Mesendoderm (in vitro differentiated cells): ENCODE data around the gene SMYD2.

Experiments used
- DNase-seq: peaks from one replicate; pipeline ENCODE4 v3.0.0; 2013
- H2AK5ac ChIP-seq: 2 replicates; pipeline ENCODE4 v1.6.1; 2013; ENCODE audit warnings: low read length, inconsistent platforms
- H2BK120ac ChIP-seq: 2 replicates; pipeline ENCODE4 v1.6.1; 2013; ENCODE audit warnings: low read depth, mild to moderate bottlenecking, low read length, moderate library complexity, mixed read lengths
- H2BK15ac ChIP-seq: replicated peaks from 2 replicates; pipeline ENCODE4 v1.6.1; 2013; ENCODE audit warnings: low read depth, mild to moderate bottlenecking, moderate library complexity
- H2BK5ac ChIP-seq: 2 replicates; pipeline ENCODE4 v1.6.1; 2013; ENCODE audit warnings: low read length, inconsistent platforms
- H3K18ac ChIP-seq: 2 replicates; pipeline ENCODE4 v1.6.1; 2013; ENCODE audit warnings: mild to moderate bottlenecking, low read length, mixed read lengths
- H3K23ac ChIP-seq: one replicate; pipeline ENCODE4 v1.6.1; 2013; ENCODE audit warnings: low read length
- H3K27ac ChIP-seq: 2 replicates; pipeline ENCODE4 v1.5.1; 2013; ENCODE audit warnings: low read depth, mild to moderate bottlenecking, inconsistent platforms, low read length, moderate library complexity
- H3K27me3 ChIP-seq: 2 replicates; pipeline ENCODE4 v1.6.1; 2013; ENCODE audit warnings: low read length, control low read depth, mild to moderate bottlenecking, inconsistent platforms; ENCODE audit not compliant: insufficient read depth, poor library complexity
- H3K36me3 ChIP-seq: 2 replicates; pipeline ENCODE4 v1.6.1; 2013; ENCODE audit warnings: low read length, inconsistent platforms; ENCODE audit not compliant: control insufficient read depth, insufficient read depth
- H3K4ac ChIP-seq: one replicate; pipeline ENCODE4 v1.6.1; 2013; ENCODE audit warnings: low read depth, mild to moderate bottlenecking, low read length, moderate library complexity
- H3K4me1 ChIP-seq: 2 replicates; pipeline ENCODE4 v1.6.1; 2013; ENCODE audit warnings: low read depth, low read length, inconsistent platforms; ENCODE audit not compliant: control insufficient read depth
- H3K4me2 ChIP-seq: 2 replicates; pipeline ENCODE4 v1.6.1; 2013; ENCODE audit warnings: low read length
- H3K4me3 ChIP-seq: 2 replicates; pipeline ENCODE4 v1.5.1; 2013; ENCODE audit warnings: mild to moderate bottlenecking, low read length
- H3K56ac ChIP-seq: one replicate; pipeline ENCODE4 v1.6.1; 2013; ENCODE audit warnings: low read length
- H3K79me1 ChIP-seq: 2 replicates; pipeline ENCODE4 v1.6.1; 2013; ENCODE audit warnings: low read length, inconsistent platforms
- H3K79me2 ChIP-seq: 2 replicates; pipeline ENCODE4 v1.6.1; 2013; ENCODE audit warnings: mild to moderate bottlenecking, low read length; ENCODE audit not compliant: control insufficient read depth, insufficient read depth
- H3K9ac ChIP-seq: 2 replicates; pipeline ENCODE4 v1.6.1; 2013; ENCODE audit warnings: low read length, inconsistent platforms
- H4K5ac ChIP-seq: one replicate; pipeline ENCODE4 v1.6.1; 2013; ENCODE audit warnings: low read length
- H4K8ac ChIP-seq: one replicate; pipeline ENCODE4 v1.6.1; 2013; ENCODE audit warnings: low read depth, mild to moderate bottlenecking, control low read depth, low read length, moderate library complexity
- WGBS: extraction: QIAGEN DNeasy Blood & Tissue Kit; methylation state at CpG from one replicate; pipeline ENCODE4 v1.1.7; 2013; ENCODE audit warnings: low lambda C conversion rate, missing lambda C conversion rate; ENCODE audit not compliant: insufficient coverage; ENCODE audit errors: extremely low coverage; 5-methylcytosine and 5-hydroxymethylcytosine counted together

Gene SMYD2

GRCh38 chr1:214282630-214283242, 1.8 kb downstream of the SMYD2 start:
- no CpG with 5 or more reads among the region's 9 CpGs for WGBS
- Histone ChIP-seq H2BK15ac (no peak overlapping the region), H2AK5ac (no peak overlapping the region), H2BK120ac (no peak overlapping the region), H3K27ac (no peak overlapping the region), H4K8ac (no peak overlapping the region), H3K23ac (no peak overlapping the region), H2BK5ac (no peak overlapping the region), H3K4me1 (peaks cover 4% of the 10 kb centered on the region), H3K27me3 (no peaks in the 10 kb centered on the region), H3K9ac (no peak overlapping the region), H3K4ac (no peak overlapping the region), H3K4me2 (no peak overlapping the region), H3K4me3 (no peak overlapping the region), H3K18ac (no peak overlapping the region), H3K36me3 (no peaks in the 10 kb centered on the region), H3K56ac (no peak overlapping the region), H4K5ac (no peak overlapping the region), H3K79me2 (peaks cover 3% of the 10 kb centered on the region), H3K79me1 (peaks cover 5% of the 10 kb centered on the region)
- DNase-seq, result no peak

- WGBS, result no CpG with 5 or more reads among the region's 7 CpGs
- Histone ChIP-seq H3K4me2 (no peak overlapping the region), H2BK120ac (no peak overlapping the region), H4K5ac (no peak overlapping the region), H3K27me3 (no peaks in the 10 kb centered on the region), H3K4me3 (no peak overlapping the region), H3K27ac (no peak overlapping the region), H3K79me2 (peaks cover 3% of the 10 kb centered on the region), H3K56ac (no peak overlapping the region), H3K23ac (no peak overlapping the region), H3K4ac (no peak overlapping the region), H3K9ac (no peak overlapping the region), H4K8ac (no peak overlapping the region), H2BK5ac (no peak overlapping the region), H3K79me1 (peaks cover 5% of the 10 kb centered on the region), H2BK15ac (no peak overlapping the region), H3K36me3 (no peaks in the 10 kb centered on the region), H3K18ac (no peak overlapping the region), H3K4me1 (peaks cover 4% of the 10 kb centered on the region), H2AK5ac (no peak overlapping the region)
- DNase-seq, result no peak
Measured at GRCh38 chr1:214285610-214286440, 4.9 kb downstream of the SMYD2 start.

GRCh38 chr1:214287884-214288283, 6.9 kb downstream of the SMYD2 start:
- H3K4me1 ChIP-seq, result peaks cover 4% of the 10 kb centered on the region
- H3K4me2 ChIP-seq, result no peak overlapping the region
- no peak overlapping the region for H2AK5ac ChIP-seq
- H3K79me1 ChIP-seq, result peaks cover 8% of the 10 kb centered on the region
- no peak overlapping the region for H4K5ac ChIP-seq
- no peak overlapping the region for H3K18ac ChIP-seq
- H2BK15ac ChIP-seq, result no peak overlapping the region
- no peak overlapping the region for H3K27ac ChIP-seq
- H3K27me3 ChIP-seq, result no peaks in the 10 kb centered on the region
- H3K9ac ChIP-seq, result no peak overlapping the region
- no peak overlapping the region for H3K4me3 ChIP-seq
- H4K8ac ChIP-seq, result no peak overlapping the region
- H3K23ac ChIP-seq, result no peak overlapping the region
- no peak overlapping the region for H3K4ac ChIP-seq
- no peak overlapping the region for H3K56ac ChIP-seq
- H3K79me2 ChIP-seq, result peaks cover 3% of the 10 kb centered on the region
- no peaks in the 10 kb centered on the region for H3K36me3 ChIP-seq
- DNase-seq, result no peak
- H2BK120ac ChIP-seq, result no peak overlapping the region
- no peak overlapping the region for H2BK5ac ChIP-seq
- no CpG with 5 or more reads among the region's 6 CpGs for WGBS

GRCh38 chr1:214289574-214290272, 8.8 kb downstream of the SMYD2 start:
- Histone ChIP-seq H3K79me2 (peaks cover 3% of the 10 kb centered on the region), H4K8ac (no peak overlapping the region), H3K4me1 (peaks cover 4% of the 10 kb centered on the region), H2BK120ac (no peak overlapping the region), H3K56ac (peak overlapping the region; percentile 10), H2BK5ac (no peak overlapping the region), H2BK15ac (no peak overlapping the region), H3K9ac (no peak overlapping the region), H3K4me3 (no peak overlapping the region), H3K27me3 (no peaks in the 10 kb centered on the region), H3K18ac (no peak overlapping the region), H3K36me3 (no peaks in the 10 kb centered on the region), H4K5ac (no peak overlapping the region), H3K23ac (no peak overlapping the region), H2AK5ac (no peak overlapping the region), H3K4ac (no peak overlapping the region), H3K79me1 (peaks cover 8% of the 10 kb centered on the region), H3K4me2 (no peak overlapping the region), H3K27ac (no peak overlapping the region)
- WGBS, result no CpG with 5 or more reads among the region's 7 CpGs
- peak; percentile 57 for DNase-seq

GRCh38 chr1:214290424-214291037, 9.6 kb downstream of the SMYD2 start:
- Histone ChIP-seq H3K23ac (no peak overlapping the region), H2BK15ac (no peak overlapping the region), H3K56ac (no peak overlapping the region), H3K4ac (no peak overlapping the region), H3K9ac (no peak overlapping the region), H3K4me2 (no peak overlapping the region), H4K8ac (no peak overlapping the region), H3K4me1 (peaks cover 4% of the 10 kb centered on the region), H3K36me3 (no peaks in the 10 kb centered on the region), H3K79me1 (peaks cover 8% of the 10 kb centered on the region), H3K27ac (no peak overlapping the region), H2BK5ac (no peak overlapping the region), H3K4me3 (no peak overlapping the region), H3K18ac (no peak overlapping the region), H2BK120ac (no peak overlapping the region), H3K27me3 (no peaks in the 10 kb centered on the region), H3K79me2 (peaks cover 3% of the 10 kb centered on the region), H4K5ac (no peak overlapping the region), H2AK5ac (no peak overlapping the region)
- no peak for DNase-seq
- WGBS, result no CpG with 5 or more reads among the region's 5 CpGs
